HEK293 (cell line): ENCODE results near the gene ANKRD6.

Source experiments
- REST ChIP-seq: fragments of 450-650 bp; formaldehyde crosslinking; IDR thresholded peaks from 2 replicates; pipeline ENCODE4 v1.5.1; 2016; ENCODE audit warnings: missing biosample characterization, missing genetic modification characterization
- ZNF138 ChIP-seq: fragments of 450-650 bp; formaldehyde crosslinking; IDR thresholded peaks from 2 replicates; pipeline ENCODE4 v1.5.1; 2016; ENCODE audit warnings: missing biosample characterization, missing genetic modification characterization, borderline replicate concordance
- ZNF513 ChIP-seq: fragments of 450-650 bp; IDR thresholded peaks from 2 replicates; pipeline ENCODE4 v1.5.1; 2018; ENCODE audit warnings: missing biosample characterization, missing genetic modification characterization
- ZNF571 ChIP-seq: fragments of 450-650 bp; formaldehyde crosslinking; IDR thresholded peaks from 2 replicates; pipeline ENCODE4 v1.5.0; 2017; ENCODE audit warnings: missing biosample characterization, missing genetic modification characterization
- TF ChIP-seq, protein P1 (sequence below): fragments of 450-650 bp; formaldehyde crosslinking; IDR thresholded peaks from 2 replicates; pipeline ENCODE4 v1.5.1; 2016; ENCODE audit warnings: missing biosample characterization, missing genetic modification characterization
- TF ChIP-seq, protein P2 (sequence below): IDR thresholded peaks from 2 replicates; pipeline ENCODE4 v1.6.1; 2011; ENCODE audit warnings: mild to moderate bottlenecking, low read depth, low read length, borderline replicate concordance

- no peak for TF ChIP-seq ZNF571 (tag by site-specific recombination)
- TF ChIP-seq, protein P1, sequence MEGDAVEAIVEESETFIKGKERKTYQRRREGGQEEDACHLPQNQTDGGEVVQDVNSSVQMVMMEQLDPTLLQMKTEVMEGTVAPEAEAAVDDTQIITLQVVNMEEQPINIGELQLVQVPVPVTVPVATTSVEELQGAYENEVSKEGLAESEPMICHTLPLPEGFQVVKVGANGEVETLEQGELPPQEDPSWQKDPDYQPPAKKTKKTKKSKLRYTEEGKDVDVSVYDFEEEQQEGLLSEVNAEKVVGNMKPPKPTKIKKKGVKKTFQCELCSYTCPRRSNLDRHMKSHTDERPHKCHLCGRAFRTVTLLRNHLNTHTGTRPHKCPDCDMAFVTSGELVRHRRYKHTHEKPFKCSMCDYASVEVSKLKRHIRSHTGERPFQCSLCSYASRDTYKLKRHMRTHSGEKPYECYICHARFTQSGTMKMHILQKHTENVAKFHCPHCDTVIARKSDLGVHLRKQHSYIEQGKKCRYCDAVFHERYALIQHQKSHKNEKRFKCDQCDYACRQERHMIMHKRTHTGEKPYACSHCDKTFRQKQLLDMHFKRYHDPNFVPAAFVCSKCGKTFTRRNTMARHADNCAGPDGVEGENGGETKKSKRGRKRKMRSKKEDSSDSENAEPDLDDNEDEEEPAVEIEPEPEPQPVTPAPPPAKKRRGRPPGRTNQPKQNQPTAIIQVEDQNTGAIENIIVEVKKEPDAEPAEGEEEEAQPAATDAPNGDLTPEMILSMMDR (tag by site-specific recombination) = no peak
- TF ChIP-seq REST (tag by site-specific recombination) = no peak
- no peak for TF ChIP-seq ZNF513 (tag by site-specific recombination)
- no peak for TF ChIP-seq ZNF138 (tag by site-specific recombination)
- TF ChIP-seq, protein P2, sequence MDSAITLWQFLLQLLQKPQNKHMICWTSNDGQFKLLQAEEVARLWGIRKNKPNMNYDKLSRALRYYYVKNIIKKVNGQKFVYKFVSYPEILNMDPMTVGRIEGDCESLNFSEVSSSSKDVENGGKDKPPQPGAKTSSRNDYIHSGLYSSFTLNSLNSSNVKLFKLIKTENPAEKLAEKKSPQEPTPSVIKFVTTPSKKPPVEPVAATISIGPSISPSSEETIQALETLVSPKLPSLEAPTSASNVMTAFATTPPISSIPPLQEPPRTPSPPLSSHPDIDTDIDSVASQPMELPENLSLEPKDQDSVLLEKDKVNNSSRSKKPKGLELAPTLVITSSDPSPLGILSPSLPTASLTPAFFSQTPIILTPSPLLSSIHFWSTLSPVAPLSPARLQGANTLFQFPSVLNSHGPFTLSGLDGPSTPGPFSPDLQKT = no peak
These were observed 172.9 kb downstream of the ANKRD6 start for GRCh38 chr6:89605861-89606260.
